ENCODE measurements around the gene SEMA4D. TPM values are rescaled to one million over a fixed set of nuclear protein-coding genes. Genes with fewer than 3 reads are reported as not detected.

Gene SEMA4D
- total and polyA plus RNA-seq, 2 of the 13 experiments (the other 11 are each of a cell fraction or from before 2014, with no cell fraction given), result 0.13 to 0.16 TPM

DNA sequence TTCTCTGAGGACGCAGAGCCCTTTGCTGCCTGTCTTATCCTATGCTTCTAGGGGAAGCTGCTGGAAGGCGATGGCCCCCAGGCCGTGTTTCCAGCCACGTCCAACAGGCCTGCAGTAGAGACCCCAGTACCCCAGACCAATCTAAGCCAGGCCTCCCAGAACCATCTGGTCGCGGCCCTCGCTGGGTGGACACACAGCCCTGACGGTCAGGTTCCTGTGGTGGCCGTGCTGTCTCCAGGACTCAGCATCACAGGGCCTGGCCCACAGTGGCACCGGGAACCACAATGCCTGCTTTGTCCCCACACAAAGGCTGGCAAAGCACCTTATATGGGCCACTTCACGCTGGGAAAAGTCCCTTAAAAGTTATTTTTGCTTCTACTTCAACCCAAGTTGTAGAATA, 44.5 kb downstream of the SEMA4D start:
- Histone ChIP-seq H3K9me3 (ENCODE audit: low read length) (no peaks in the 10 kb centered on the region), H3K27ac (ENCODE audit: extremely low read length, insufficient read depth, low read length) (no peak overlapping the region), H4K20me1 (ENCODE audit: insufficient read depth, low read length) (no peaks in the 10 kb centered on the region), H2AFZ (ENCODE audit: low read length) (no peak overlapping the region), H3K4me3 (replicated peaks in 1 of 3; ENCODE audit: insufficient read depth in 1 of 3, low read depth in 2 of 3, low read length in 3 of 3) (no peak overlapping the region), H3K27me3 (ENCODE audit: control insufficient read depth in 1 of 2, insufficient read depth in 2 of 2, low read length in 2 of 2) (0 out of 5 replicates have a peak, but pooled peaks cover 0 to 3% of the 10 kb centered on the region in 2 experiments), H3K36me3 (replicated peaks in 1 of 2; ENCODE audit: control insufficient read depth in 1 of 2, insufficient read depth in 2 of 2, low read length in 2 of 2) (no peaks in the 10 kb centered on the region), H3K79me2 (ENCODE audit: insufficient read depth, low read length) (no peaks in the 10 kb centered on the region), H3K4me2 (ENCODE audit: low read depth, low read length) (no peak overlapping the region), H3K4me1 (ENCODE audit: insufficient read depth, low read length) (no peaks in the 10 kb centered on the region), H3K9ac (ENCODE audit: insufficient read depth, low read depth, low read length) (no peak overlapping the region)
- ChIA-PET CTCF (ENCODE audit: low intra/inter-chr PET ratio, low total read pairs) (no interaction called here), POLR2A (no interaction called here)
- no peak for DNase-seq (ENCODE audit: low spot score)
- intact Hi-C loops (cut with micrococcal nuclease; ENCODE audit: unreplicated experiment) (no loop called here), in situ Hi-C loops (cut with HindIII; ENCODE audit: extremely low pct_ligation_motif_present, low pct_unique_long_range_greater_than_20kb) (no loop called here)
- BruUV-seq (replicated peaks), result no TSS peak
- no peak for ATAC-seq
- FAIRE-seq, result no peak
- WGBS (ENCODE audit: low lambda C conversion rate), result 46% methylated on average over 2 of the region's 11 CpGs
- no peak for TF ChIP-seq ZBTB21 (CRISPR knock-in tag; IDR thresholded peaks at IDR 0.05)
- no peak for TF ChIP-seq NFE2L1 (CRISPR knock-in tag; IDR thresholded peaks at IDR 0.05; ENCODE audit: borderline replicate concordance)

DNA sequence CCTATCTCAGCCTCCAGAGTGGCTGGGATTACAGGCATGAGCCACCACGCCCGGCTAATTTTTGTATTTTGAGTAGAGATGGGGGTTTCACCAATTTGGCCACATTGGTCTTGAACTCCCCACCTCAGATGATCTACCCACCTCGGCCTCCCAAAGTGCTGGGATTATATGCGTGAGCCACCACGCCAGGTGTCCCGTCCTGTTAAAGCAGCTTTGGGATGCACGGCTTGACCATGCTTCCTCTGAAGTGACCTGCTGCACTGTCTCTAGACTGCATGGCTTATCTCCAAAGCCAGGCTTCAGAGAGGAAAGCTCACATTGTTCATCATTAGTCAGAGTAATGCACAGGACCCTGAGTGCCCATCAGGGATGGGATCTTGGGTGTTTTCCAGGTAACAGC, 45.4 kb downstream of the SEMA4D start:
- Histone ChIP-seq H3K27ac (ENCODE audit: extremely low read length, insufficient read depth, low read length) (no peak overlapping the region), H3K79me2 (ENCODE audit: insufficient read depth, low read length) (no peaks in the 10 kb centered on the region), H3K9ac (ENCODE audit: insufficient read depth, low read depth, low read length) (no peak overlapping the region), H3K9me3 (ENCODE audit: low read length) (no peaks in the 10 kb centered on the region), H3K27me3 (ENCODE audit: control insufficient read depth in 1 of 2, insufficient read depth in 2 of 2, low read length in 2 of 2) (0 out of 5 replicates have a peak, but pooled peaks cover 0 to 3% of the 10 kb centered on the region in 2 experiments), H3K4me1 (ENCODE audit: insufficient read depth, low read length) (no peaks in the 10 kb centered on the region), H2AFZ (ENCODE audit: low read length) (no peak overlapping the region), H3K4me2 (ENCODE audit: low read depth, low read length) (no peak overlapping the region), H4K20me1 (ENCODE audit: insufficient read depth, low read length) (no peaks in the 10 kb centered on the region), H3K4me3 (replicated peaks in 1 of 3; ENCODE audit: insufficient read depth in 1 of 3, low read depth in 2 of 3, low read length in 3 of 3) (no peak overlapping the region), H3K36me3 (replicated peaks in 1 of 2; ENCODE audit: control insufficient read depth in 1 of 2, insufficient read depth in 2 of 2, low read length in 2 of 2) (no peaks in the 10 kb centered on the region)
- intact Hi-C loops (cut with micrococcal nuclease; ENCODE audit: unreplicated experiment), result no loop called here
- ATAC-seq, result no peak
- TF ChIP-seq FIP1L1 (IDR thresholded peaks at IDR 0.05; ENCODE audit: borderline replicate concordance, insufficient read depth, low read depth, low read length) (no peak), ZNF20 (CRISPR knock-in tag; IDR thresholded peaks at IDR 0.05) (no peak), ELF1 (CRISPR knock-in tag; IDR thresholded peaks at IDR 0.05) (no peak), ELF3 (CRISPR knock-in tag; IDR thresholded peaks at IDR 0.05) (no peak), TAF1 (CRISPR knock-in tag; IDR thresholded peaks at IDR 0.05) (no peak), ZNF205 (CRISPR knock-in tag; IDR thresholded peaks at IDR 0.05) (no peak)
- TF ChIP-seq, protein P1, sequence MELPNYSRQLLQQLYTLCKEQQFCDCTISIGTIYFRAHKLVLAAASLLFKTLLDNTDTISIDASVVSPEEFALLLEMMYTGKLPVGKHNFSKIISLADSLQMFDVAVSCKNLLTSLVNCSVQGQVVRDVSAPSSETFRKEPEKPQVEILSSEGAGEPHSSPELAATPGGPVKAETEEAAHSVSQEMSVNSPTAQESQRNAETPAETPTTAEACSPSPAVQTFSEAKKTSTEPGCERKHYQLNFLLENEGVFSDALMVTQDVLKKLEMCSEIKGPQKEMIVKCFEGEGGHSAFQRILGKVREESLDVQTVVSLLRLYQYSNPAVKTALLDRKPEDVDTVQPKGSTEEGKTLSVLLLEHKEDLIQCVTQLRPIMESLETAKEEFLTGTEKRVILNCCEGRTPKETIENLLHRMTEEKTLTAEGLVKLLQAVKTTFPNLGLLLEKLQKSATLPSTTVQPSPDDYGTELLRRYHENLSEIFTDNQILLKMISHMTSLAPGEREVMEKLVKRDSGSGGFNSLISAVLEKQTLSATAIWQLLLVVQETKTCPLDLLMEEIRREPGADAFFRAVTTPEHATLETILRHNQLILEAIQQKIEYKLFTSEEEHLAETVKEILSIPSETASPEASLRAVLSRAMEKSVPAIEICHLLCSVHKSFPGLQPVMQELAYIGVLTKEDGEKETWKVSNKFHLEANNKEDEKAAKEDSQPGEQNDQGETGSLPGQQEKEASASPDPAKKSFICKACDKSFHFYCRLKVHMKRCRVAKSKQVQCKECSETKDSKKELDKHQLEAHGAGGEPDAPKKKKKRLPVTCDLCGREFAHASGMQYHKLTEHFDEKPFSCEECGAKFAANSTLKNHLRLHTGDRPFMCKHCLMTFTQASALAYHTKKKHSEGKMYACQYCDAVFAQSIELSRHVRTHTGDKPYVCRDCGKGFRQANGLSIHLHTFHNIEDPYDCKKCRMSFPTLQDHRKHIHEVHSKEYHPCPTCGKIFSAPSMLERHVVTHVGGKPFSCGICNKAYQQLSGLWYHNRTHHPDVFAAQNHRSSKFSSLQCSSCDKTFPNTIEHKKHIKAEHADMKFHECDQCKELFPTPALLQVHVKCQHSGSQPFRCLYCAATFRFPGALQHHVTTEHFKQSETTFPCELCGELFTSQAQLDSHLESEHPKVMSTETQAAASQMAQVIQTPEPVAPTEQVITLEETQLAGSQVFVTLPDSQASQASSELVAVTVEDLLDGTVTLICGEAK (IDR thresholded peaks at IDR 0.05), result no peak
- TF ChIP-seq, protein P1 (CRISPR knock-in tag; IDR thresholded peaks at IDR 0.05), result no peak
- no peak for FAIRE-seq
- DNase-seq (ENCODE audit: low spot score), result no peak
- ChIA-PET CTCF (ENCODE audit: low intra/inter-chr PET ratio, low total read pairs) (no interaction called here), POLR2A (no interaction called here)
- no TSS peak for BruUV-seq (replicated peaks)
- 70% methylated on average over 5 of the region's 7 CpGs for WGBS (ENCODE audit: low lambda C conversion rate)
- in situ Hi-C loops (cut with HindIII; ENCODE audit: extremely low pct_ligation_motif_present, low pct_unique_long_range_greater_than_20kb), result no loop called here
